RWPE2 (cell line): ENCODE data around the gene IGFBP6.

Experiments used
- ATAC-seq: fragments of 200-7000 bp; cut with Tn5 transposase; 3 replicates; pipeline ENCODE4 v1.9.1; 2021; ENCODE audit warnings: low read depth
- DNase-seq: peaks from one replicate; pipeline ENCODE4 v3.0.0-alpha.2; 2020; ENCODE audit warnings: low spot score
- H3K27ac ChIP-seq: fragments of 450-650 bp; 2 replicates; pipeline ENCODE4 v1.5.1; 2017; ENCODE audit warnings: mild to moderate bottlenecking; ENCODE audit not compliant: poor library complexity, severe bottlenecking
- H3K27me3 ChIP-seq: fragments of 250-450 bp; sonication (Bioruptor Pico); 2 replicates; pipeline ENCODE4 v1.5.1; 2021; ENCODE audit warnings: mild to moderate bottlenecking, moderate library complexity; ENCODE audit not compliant: insufficient read depth, poor library complexity, severe bottlenecking
- H3K36me3 ChIP-seq: fragments of 250-450 bp; sonication (Bioruptor Pico); 2 replicates; pipeline ENCODE4 v1.5.1; 2020; ENCODE audit warnings: low read depth, mild to moderate bottlenecking, moderate library complexity
- H3K4me1 ChIP-seq: fragments of 250-450 bp; sonication (Bioruptor Pico); 2 replicates; pipeline ENCODE4 v1.5.1; 2021; ENCODE audit warnings: mild to moderate bottlenecking, moderate library complexity; ENCODE audit not compliant: insufficient read depth, poor library complexity, severe bottlenecking
- H3K4me3 ChIP-seq: fragments of 250-450 bp; sonication (Bioruptor Pico); 2 replicates; pipeline ENCODE4 v1.5.1; 2021; ENCODE audit warnings: mild to moderate bottlenecking, moderate library complexity; ENCODE audit not compliant: severe bottlenecking
- H3K9me3 ChIP-seq: fragments of 250-450 bp; sonication (Bioruptor Pico); 2 replicates; pipeline ENCODE4 v1.5.1; 2021; ENCODE audit warnings: mild to moderate bottlenecking, moderate library complexity; ENCODE audit not compliant: severe bottlenecking
- TF ChIP-seq, protein P1 (sequence below): fragments of 450-650 bp; IDR thresholded peaks from one replicate; pipeline ENCODE4 v1.5.1; 2017; ENCODE audit warnings: mild to moderate bottlenecking, moderate library complexity; ENCODE audit not compliant: poor library complexity, severe bottlenecking

The IGFBP6 gene

DNA sequence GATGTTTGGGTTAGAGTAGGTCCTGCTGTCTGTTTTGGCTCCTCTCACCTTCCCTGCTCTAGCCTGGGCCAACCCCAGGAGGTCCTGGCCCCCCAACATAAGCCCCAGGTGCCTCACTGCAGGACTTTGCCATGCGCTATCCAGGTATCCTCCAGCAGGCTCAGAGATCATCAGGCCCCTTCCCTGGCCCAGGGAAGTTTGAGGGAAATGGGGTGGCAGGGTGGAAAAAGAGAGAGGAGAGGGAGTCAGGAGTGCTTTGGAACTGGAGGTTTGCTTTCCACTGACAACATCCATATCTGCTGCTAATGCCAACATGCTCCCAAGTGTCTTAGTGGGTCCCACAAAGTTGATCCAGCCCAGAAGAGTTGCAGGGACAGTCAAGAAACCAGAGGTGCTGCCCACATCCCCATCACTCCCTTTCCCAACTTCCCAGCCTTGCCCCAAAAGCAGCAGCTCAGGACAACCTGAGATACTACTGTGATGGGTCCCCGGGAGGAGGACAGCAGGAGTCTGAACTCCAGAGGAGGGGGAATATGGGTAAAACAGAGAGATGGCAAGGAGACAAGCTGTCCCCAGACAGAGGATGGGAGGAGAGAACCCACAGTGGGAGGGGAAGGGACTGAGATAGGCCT lies 46.9 kb upstream of the IGFBP6 start:
- Histone ChIP-seq H3K4me3 (peak overlapping the region; percentile 44), H3K27me3 (no peaks in the 10 kb centered on the region), H3K36me3 (peaks cover 17% of the 10 kb centered on the region), H3K4me1 (peaks cover 57% of the 10 kb centered on the region), H3K27ac (peak overlapping the region; percentile 95), H3K9me3 (no peaks in the 10 kb centered on the region)
- TF ChIP-seq, protein P1, sequence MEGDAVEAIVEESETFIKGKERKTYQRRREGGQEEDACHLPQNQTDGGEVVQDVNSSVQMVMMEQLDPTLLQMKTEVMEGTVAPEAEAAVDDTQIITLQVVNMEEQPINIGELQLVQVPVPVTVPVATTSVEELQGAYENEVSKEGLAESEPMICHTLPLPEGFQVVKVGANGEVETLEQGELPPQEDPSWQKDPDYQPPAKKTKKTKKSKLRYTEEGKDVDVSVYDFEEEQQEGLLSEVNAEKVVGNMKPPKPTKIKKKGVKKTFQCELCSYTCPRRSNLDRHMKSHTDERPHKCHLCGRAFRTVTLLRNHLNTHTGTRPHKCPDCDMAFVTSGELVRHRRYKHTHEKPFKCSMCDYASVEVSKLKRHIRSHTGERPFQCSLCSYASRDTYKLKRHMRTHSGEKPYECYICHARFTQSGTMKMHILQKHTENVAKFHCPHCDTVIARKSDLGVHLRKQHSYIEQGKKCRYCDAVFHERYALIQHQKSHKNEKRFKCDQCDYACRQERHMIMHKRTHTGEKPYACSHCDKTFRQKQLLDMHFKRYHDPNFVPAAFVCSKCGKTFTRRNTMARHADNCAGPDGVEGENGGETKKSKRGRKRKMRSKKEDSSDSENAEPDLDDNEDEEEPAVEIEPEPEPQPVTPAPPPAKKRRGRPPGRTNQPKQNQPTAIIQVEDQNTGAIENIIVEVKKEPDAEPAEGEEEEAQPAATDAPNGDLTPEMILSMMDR = no peak
- DNase-seq = no peak
- no peak for ATAC-seq

- H3K27ac ChIP-seq = peak overlapping the region; percentile 95
- H3K4me3 ChIP-seq = no peak overlapping the region
- peaks cover 50% of the 10 kb centered on the region for H3K4me1 ChIP-seq
- H3K27me3 ChIP-seq = no peaks in the 10 kb centered on the region
- H3K36me3 ChIP-seq = peaks cover 20% of the 10 kb centered on the region
- TF ChIP-seq, protein P1 = no peak
- H3K9me3 ChIP-seq = no peaks in the 10 kb centered on the region
- no peak for DNase-seq
- ATAC-seq = no peak
Observed at GRCh38 chr12:53051058-53051880, 46.2 kb upstream of the IGFBP6 start.

- H3K27me3 ChIP-seq = no peaks in the 10 kb centered on the region
- peaks cover 49% of the 10 kb centered on the region for H3K4me1 ChIP-seq
- H3K36me3 ChIP-seq = peaks cover 20% of the 10 kb centered on the region
- ATAC-seq = no peak
- TF ChIP-seq, protein P1 = no peak
- DNase-seq = no peak
- H3K9me3 ChIP-seq = no peaks in the 10 kb centered on the region
- peak overlapping the region; percentile 95 for H3K27ac ChIP-seq
- H3K4me3 ChIP-seq = no peak overlapping the region
Observed at GRCh38 chr12:53051881-53052412, 45.5 kb upstream of the IGFBP6 start.

GRCh38 chr12:53052419-53053217 lies 44.8 kb upstream of the IGFBP6 start:
- Histone ChIP-seq H3K9me3 (no peaks in the 10 kb centered on the region), H3K27ac (peak overlapping the region; percentile 95), H3K4me3 (no peak overlapping the region), H3K36me3 (peaks cover 20% of the 10 kb centered on the region), H3K27me3 (no peaks in the 10 kb centered on the region), H3K4me1 (peaks cover 49% of the 10 kb centered on the region)
- TF ChIP-seq, protein P1 = no peak
- ATAC-seq (peak; percentile 6; the same call in 1 of the 3 replicates), DNase-seq (peak; percentile 76)
